Ascending aorta (tissue), 2 donors: ENCODE measurements around the gene GGCX. TPM values are rescaled to one million over a fixed set of nuclear protein-coding genes. Genes with fewer than 3 reads are reported as not detected.
"Not testable (repeated sequence)": the region's sequence is repeated elsewhere in the genome, so short reads cannot be mapped to it uniquely, and the experiment has no call there.

Source experiments
- DNase-seq, 2 donors: peaks; one replicate each; pipeline ENCODE4 v3.0.0-alpha.2; 2019; ENCODE audit warnings: low spot score in 2 of 2
- H3K27ac ChIP-seq, 2 donors: fragments of 200-600 bp; sonication (generic); one replicate each; pipeline ENCODE4 v1.5.1; 2016 to 2017; ENCODE audit warnings: mild to moderate bottlenecking in 1 of 2
- H3K27me3 ChIP-seq: fragments of 200-600 bp; sonication (generic); one replicate; pipeline ENCODE4 v1.5.1; 2017
- H3K36me3 ChIP-seq, 2 donors: fragments of 200-600 bp; sonication (generic); one replicate each; pipeline ENCODE4 v1.5.1; 2016
- H3K4me1 ChIP-seq, 2 donors: fragments of 200-600 bp; sonication (generic); one replicate each; pipeline ENCODE4 v1.5.1; 2016 to 2017; ENCODE audit warnings: mild to moderate bottlenecking in 1 of 2
- H3K4me3 ChIP-seq, 2 donors: fragments of 200-600 bp; sonication (generic); one replicate each; pipeline ENCODE4 v1.5.1; 2016 to 2017; ENCODE audit warnings: mild to moderate bottlenecking in 1 of 2
- H3K9me3 ChIP-seq, 2 donors: fragments of 200-600 bp; sonication (generic); one replicate each; pipeline ENCODE4 v1.5.1; 2016
- CTCF ChIP-seq, 3 experiments: fragments of 200-600 bp in 2 of 3; fragments of 450-650 bp in 1 of 3; sonication (generic) in 2 of 3; IDR thresholded peaks; one replicate each; pipeline ENCODE4 v1.5.1; 2016 to 2019; ENCODE audit warnings: antibody characterized with exemption in 3 of 3, mild to moderate bottlenecking in 1 of 3, moderate library complexity in 1 of 3
- intact Hi-C: fragments of 100-400 bp; cut with DNase I; formaldehyde crosslinking; loops from one replicate; pipeline ENCODE4 v1.15.1; 2023
- total RNA-seq: library from RNA; depleted of rRNA; stranded (reverse); fragments of >200 nt; gene quantifications from one replicate; pipeline ENCODE4 v1.1.0, GENCODE V29; 2016

GGCX gene
- total RNA-seq, 1 donor from 2014 or later: 31.9 TPM

- Histone ChIP-seq H3K27me3 (no peaks in the 10 kb centered on the region), H3K9me3 (no peaks in the 10 kb centered on the region), H3K4me1 (peaks cover 0 to 25% of the 10 kb centered on the region in 2 donors), H3K36me3 (peaks cover 49 to 66% of the 10 kb centered on the region in 2 donors), H3K4me3 (no peak overlapping the region), H3K27ac (peak overlapping the region in 1 of 2 donors; percentile 26)
- TF ChIP-seq CTCF (IDR thresholded peaks at IDR 0.05): no peak
- no peak for DNase-seq
- intact Hi-C loops: no loop called here
Observed at GRCh38 chr2:85545780-85546240, 15.5 kb downstream of the GGCX start.

GRCh38 chr2:85544915-85545779, 16.1 kb downstream of the GGCX start:
- H3K27me3 ChIP-seq, H3K4me3 ChIP-seq, DNase-seq, H3K9me3 ChIP-seq, intact Hi-C loops: not testable (repeated sequence)
- peak overlapping the region in 1 of 2 donors; percentile 18 for H3K27ac ChIP-seq
- H3K4me1 ChIP-seq: peaks cover 0 to 25% of the 10 kb centered on the region in 2 donors
- H3K36me3 ChIP-seq: peaks cover 48 to 59% of the 10 kb centered on the region in 2 donors

- peak overlapping the region in 1 of 2 donors; percentile 18 for H3K27ac ChIP-seq
- H3K4me1 ChIP-seq: peaks cover 0 to 25% of the 10 kb centered on the region in 2 donors
- H3K4me3 ChIP-seq, H3K9me3 ChIP-seq, H3K27me3 ChIP-seq, DNase-seq, intact Hi-C loops: not testable (repeated sequence)
- H3K36me3 ChIP-seq: peaks cover 48 to 52% of the 10 kb centered on the region in 2 donors
Observed at GRCh38 chr2:85544254-85544691, 17.0 kb downstream of the GGCX start.

- no peaks in the 10 kb centered on the region for H3K9me3 ChIP-seq
- H3K27ac ChIP-seq: peak overlapping the region in 1 of 2 donors; percentile 98
- H3K27me3 ChIP-seq: no peaks in the 10 kb centered on the region
- peak overlapping the region in 1 of 2 donors; percentile 89 for H3K4me3 ChIP-seq
- peaks cover 48 to 52% of the 10 kb centered on the region in 2 donors for H3K36me3 ChIP-seq
- H3K4me1 ChIP-seq: peaks cover 0 to 25% of the 10 kb centered on the region in 2 donors
- intact Hi-C loops: no loop called here
- DNase-seq: no peak
- no peak for TF ChIP-seq CTCF (IDR thresholded peaks at IDR 0.05)
Observed at GRCh38 chr2:85542777-85543176, 18.5 kb downstream of the GGCX start.

- H3K4me3 ChIP-seq: peak overlapping the region; percentile 82 to 89
- no peak for DNase-seq
- peaks cover 2 to 30% of the 10 kb centered on the region in 2 donors for H3K4me1 ChIP-seq
- no peaks in the 10 kb centered on the region for H3K9me3 ChIP-seq
- no peaks in the 10 kb centered on the region for H3K27me3 ChIP-seq
- H3K27ac ChIP-seq: peak overlapping the region in 1 of 2 donors; percentile 98
- TF ChIP-seq CTCF (IDR thresholded peaks at IDR 0.05): no peak
- intact Hi-C loops: no loop called here
- H3K36me3 ChIP-seq: peaks cover 48 to 52% of the 10 kb centered on the region in 2 donors
Observed at GRCh38 chr2:85541753-85542457, 19.4 kb downstream of the GGCX start.

GRCh38 chr2:85541262-85541661, 20.0 kb downstream of the GGCX start:
- peak overlapping the region; percentile 34 to 98 for H3K27ac ChIP-seq
- TF ChIP-seq CTCF (IDR thresholded peaks at IDR 0.05): no peak
- no peak for DNase-seq
- peaks cover 47 to 52% of the 10 kb centered on the region in 2 donors for H3K36me3 ChIP-seq
- H3K27me3 ChIP-seq: no peaks in the 10 kb centered on the region
- H3K9me3 ChIP-seq: no peaks in the 10 kb centered on the region
- H3K4me3 ChIP-seq: peak overlapping the region; percentile 82 to 89
- intact Hi-C loops: no loop called here
- peaks cover 2 to 36% of the 10 kb centered on the region in 2 donors for H3K4me1 ChIP-seq
